Pons (tissue), 1 donor: ENCODE data around the gene GPD2.

Experiments
- DNase-seq: peaks from one replicate; pipeline ENCODE4 v3.0.0-alpha.2; 2016; ENCODE audit warnings: low spot score

GPD2 gene

DNA sequence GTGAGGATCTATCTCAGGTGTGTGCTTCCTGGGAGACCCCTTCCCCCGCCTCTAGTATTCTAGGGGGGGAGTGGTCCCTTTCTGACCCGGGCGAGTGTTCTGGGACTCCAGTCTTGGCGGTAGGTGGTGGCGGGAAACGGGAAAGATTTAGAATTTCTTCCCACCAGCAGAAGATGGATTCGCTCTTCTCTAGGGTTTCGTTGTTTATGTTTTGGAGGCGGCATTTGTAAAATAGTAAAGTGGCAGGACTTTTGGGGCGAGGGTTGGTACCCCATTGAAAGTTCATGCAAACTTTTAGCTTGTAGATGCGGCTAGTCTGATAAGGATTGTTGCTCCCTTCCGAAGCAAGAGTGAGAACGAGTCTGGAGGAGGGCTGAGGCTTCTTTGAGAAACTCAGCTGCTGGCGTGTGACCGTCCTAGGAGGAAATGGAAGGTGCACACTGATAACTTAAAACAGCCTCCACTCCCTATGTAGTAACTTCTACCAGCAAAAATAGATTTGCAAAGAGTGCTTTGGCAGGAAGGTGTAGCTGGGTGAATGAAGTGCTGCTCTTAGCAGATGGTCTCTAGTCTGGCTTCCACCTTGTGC lies 412 bp downstream of the GPD2 start:
- peak; percentile 64 for DNase-seq

DNA sequence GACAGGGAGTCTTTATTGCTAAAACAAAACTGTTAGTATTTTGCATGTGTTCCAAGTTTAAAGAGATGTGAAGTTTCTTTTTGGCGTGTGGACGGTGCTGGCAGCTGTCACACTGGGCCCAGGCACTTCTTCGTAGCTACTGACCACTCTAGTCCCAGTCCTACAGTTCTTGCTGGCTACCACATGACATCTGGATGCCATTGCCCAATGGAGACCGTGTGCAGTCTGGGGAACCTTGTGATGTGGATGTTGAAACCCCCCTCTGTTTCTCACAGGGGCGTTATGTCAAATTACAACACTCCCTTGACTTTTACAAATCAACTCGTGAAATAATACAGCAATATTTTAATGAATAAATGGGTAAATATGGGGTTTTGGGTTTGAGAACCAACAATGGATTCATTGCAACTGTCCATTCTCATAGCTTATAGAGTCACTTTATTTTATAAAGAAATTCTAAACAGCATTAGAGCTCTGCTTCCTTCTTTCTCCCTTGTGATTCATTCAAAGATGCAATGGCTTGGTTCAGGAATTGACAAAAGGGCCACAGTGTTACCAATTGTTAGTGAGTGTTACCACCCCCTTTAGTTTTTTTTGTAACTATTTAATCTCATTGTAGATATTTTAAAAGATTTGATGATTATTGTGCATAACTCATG lies 1.2 kb downstream of the GPD2 start:
- peak; percentile 72 for DNase-seq

DNA sequence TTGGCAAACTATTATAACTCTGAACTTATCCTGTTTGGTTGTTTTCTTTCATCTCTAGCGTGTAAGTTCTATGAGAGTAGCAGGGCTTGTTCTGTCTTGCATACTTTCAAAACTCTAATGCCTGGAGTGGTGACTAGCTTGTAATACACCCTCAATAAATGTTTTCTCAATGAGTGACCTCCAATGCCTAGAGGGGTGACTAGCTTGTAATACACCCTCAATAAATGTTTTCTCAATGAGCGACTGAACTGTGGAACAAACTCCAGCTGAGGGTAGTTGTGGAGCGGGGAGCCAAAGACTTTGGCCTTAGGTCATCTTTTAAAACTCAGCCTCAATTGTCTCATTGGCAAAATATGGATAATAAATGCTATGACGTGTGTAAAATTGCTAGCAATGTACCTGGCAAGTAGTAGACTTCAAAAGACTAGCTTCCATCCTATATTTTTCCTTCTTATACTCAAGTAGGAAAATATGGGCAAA lies 1.8 kb downstream of the GPD2 start:
- DNase-seq: no peak

DNA sequence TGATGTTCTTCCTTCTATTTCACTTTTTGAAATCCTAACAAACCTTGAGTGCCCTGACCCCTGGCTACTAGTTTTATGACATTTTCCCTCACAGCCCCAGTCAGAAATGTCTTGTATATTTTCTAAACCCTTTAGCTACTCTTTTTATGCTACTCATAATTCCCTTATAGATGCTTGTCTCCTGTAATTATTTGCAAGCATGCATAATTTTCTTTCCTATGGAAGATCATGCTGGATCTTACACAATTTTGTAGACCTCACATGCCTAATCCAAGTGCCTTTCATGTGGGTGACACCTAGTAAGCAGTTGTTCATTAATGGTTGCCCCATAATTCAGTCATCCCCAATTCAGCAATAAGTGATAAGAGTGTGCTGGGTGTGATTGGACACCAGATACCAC lies 6.9 kb downstream of the GPD2 start:
- DNase-seq: no peak

DNA sequence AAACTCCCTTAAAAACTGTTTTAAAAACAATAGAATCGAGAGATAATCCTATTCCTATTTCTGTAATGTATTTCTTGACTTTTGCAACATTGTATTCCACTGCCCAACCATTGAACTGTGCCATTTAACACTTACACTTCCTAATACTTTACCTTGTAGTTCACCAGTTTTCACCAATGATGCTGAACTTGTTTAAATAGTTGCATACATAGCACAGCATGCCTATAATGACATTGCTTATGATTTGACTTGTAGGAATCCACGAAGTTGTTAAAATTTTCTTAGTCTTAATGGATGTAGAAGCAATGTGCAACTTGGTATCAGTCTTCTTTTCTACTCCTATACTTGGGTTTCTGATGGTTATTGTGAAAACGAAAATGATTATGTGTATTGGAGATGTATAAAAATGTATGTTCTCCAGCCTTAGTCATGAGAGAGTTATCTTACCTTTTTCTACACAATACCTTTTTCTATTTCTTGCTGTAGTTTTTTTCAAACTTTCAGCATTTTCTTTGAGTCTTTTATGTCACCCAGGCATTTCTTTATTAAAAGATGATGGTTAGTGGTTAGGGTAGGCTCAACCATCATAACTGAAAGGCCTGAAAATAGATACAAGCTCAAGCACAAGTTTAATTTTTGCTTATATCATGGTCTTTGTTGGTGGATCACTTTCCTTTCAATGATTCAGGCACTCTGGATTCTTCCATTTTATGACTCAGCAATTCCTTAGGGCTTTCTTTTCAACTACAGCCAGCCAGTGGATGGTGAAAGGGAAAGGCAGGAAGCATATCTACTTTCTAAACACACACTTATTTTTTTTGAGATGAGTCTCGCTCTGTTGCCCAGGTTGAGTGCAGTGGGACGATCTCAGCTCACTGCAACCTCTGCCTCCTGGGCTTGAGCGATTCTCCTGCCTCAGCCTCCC lies 9.4 kb downstream of the GPD2 start:
- DNase-seq: no peak

DNA sequence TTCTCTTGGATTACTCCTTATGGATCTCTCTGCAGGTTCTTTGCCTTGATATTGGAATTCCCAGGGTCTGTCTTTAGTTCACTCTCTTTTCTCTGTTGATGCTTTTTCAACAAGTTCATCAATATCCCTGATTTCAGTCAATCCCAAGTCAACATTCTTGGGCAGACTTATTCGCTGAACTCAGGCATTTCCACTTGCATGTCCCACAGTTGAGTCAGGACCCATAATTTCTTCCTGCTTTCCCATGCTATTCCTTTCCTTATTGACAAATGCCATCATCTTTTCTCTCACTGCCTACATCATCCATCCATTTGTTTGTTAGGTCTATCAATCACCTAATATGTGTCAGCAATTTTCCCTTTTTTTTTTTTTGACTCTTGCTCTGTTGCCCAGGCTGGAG lies 11.6 kb downstream of the GPD2 start:
- no peak for DNase-seq

DNA sequence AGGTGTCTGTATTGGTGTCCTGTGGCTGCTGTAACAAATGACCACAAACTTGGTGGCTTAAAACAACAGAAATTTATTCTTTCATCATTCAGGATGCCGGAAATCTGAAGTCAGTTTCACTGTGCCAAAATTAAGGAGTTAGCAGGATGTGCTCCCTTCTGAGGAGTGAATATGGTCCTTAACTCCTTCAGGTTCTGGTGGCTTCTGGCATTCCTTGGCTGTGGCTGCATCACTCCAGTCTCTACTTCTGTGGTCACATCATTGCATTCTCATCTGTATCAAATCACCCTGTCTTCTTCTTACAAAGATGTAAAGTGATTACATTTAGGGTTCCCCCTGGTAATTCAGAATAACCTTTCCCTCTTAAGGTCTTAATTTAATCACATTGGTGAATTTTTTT lies 12.6 kb downstream of the GPD2 start:
- no peak for DNase-seq

DNA sequence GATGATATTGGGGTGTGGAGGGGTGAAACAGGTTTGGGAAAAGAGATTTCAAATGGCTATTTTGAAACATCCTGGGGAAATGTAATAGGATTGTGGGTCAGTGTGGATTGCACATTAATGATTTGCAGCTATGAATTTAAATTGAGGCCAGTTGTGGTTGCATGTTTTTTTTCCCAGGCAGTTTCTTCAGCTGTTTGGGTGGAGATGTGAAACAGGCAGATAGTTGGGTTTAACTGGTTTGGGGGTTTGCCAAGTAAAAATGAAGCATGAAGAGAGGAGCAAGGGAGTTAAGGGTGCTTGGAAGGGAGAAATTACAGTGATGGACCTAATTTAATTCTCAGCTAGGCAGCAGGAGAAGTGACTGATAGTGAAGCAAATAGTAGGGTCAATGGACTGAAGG lies 16.8 kb downstream of the GPD2 start:
- no peak for DNase-seq

DNA sequence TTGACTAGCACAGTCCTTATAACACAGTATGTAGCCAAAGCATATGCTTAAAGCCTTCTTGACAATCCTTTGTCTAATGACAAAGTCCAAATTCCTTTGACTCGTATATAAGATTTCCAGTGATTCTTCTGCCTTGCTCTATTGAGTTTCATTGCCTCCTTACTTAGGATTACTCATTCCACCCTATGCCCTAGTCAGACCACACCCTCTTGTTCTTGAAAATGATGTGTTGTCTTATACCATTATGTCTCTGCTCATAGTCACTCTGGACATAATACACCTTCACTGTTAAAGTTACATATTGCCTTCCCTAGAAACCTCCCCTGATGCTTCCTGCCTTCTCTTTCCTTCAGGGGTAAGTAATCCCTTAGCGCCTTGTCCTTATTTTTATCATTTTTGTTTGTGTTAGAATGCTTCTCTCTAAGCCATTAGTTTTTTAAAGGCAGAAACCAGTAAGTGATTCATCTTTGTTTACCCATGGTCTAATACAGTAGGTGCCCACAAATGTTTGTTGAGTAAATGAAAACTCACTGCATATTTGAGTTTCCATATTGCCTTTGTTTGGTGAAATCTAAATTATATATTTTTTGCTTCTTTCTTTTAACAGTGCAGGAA lies 19.3 kb downstream of the GPD2 start:
- no peak for DNase-seq

DNA sequence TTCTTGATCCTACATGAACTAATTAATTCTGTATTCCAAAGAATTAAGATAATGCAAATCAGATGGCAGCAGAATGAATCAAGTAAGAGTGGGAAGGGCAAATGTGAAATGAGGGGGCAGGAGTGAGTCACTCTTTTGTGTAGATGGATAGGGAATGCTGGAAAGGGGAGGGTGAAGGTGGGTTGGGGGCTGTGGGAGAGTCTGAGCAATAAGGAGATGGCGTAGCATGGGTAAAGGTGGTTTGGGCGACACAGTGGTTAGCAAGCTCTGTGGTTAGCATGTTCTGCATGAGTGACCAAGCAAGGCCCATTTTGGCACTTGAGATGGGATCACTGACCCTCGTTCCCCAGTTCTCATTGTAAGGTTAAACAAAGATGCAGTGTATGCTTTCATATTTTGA lies 20.4 kb downstream of the GPD2 start:
- no peak for DNase-seq

DNA sequence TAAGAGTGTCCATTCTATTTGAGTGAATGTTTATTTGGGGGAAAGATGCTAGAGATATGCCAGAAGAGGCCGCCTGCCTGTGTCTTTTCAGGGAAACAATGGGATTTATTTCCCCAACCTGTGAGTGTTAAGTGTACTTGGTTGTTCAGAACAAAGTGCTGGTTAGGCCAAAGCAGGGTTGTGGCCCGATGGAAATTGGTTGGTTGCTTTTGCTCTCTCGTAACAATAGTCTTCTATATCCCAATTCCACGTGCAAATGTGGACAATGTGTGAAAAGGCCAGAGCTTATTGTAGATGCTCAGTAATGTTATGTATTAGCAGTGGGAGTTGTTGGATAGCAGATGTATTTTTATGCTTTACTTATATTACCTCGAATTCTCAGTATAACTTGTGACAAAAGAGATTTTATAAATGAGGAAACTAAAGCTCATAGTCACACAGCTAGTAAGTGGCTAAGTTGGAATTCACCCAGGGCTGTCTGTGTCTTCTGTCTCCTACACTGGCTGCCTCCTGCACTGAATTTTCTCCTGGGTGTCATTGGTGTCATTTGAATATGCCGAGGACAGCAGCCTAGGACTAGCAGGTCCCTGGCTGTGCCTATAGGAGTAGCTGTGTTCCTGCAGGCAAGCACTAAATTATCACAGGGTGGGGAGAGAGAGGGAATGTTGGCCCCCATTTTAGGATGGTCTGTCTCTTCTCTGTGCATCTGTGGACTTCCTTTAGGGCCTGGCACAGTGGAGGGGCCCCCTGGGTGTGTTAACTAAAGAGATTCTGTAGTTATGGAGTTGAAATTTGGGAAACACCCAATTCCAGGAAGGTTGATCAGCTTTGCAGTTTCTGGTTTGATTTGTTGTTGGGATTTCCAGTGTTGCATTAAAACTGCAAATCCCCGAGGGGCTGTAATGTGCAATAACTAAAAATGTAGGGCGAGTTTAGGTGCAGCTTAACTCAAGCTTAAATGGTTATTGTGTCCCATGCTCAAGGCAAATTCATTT lies 21.6 kb downstream of the GPD2 start:
- peak; percentile 64 for DNase-seq

DNA sequence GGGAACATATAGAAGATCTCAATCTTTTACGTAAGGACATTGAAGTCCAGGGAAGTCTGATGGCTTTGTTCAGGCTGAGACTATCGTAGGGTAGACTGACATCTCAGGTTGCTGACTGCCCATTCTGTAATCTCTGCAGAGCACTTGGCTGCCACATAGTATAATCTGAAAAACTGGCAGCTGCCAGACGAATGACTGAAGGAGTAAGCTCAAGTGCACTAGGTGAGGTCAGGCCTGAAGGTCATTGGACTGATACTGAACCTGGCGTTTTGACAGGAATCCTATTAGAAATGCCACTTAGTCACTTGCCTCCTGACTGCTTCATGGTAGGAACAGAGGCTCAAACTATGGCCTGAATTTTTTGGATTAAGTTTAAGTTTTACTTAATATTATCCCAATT lies 23.5 kb downstream of the GPD2 start:
- DNase-seq: no peak

DNA sequence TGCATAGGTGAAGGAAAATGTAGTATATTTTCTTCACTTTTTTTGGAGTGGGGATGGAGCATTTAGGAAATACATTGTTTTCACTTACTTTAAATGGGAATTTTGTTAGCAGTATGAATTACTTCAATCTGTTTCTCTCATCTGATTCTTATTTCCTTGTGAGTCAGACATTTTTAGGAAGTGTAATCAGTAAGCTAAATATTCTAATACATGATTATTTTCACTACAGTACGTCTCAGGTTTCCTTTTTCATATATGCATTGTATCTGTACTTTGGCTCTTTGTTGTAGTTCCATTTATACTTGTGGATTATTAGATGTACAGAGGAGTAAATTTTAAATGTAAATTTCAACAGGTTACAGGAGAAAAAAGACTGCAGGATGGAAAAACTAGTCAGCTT lies 27.9 kb downstream of the GPD2 start:
- DNase-seq: no peak

DNA sequence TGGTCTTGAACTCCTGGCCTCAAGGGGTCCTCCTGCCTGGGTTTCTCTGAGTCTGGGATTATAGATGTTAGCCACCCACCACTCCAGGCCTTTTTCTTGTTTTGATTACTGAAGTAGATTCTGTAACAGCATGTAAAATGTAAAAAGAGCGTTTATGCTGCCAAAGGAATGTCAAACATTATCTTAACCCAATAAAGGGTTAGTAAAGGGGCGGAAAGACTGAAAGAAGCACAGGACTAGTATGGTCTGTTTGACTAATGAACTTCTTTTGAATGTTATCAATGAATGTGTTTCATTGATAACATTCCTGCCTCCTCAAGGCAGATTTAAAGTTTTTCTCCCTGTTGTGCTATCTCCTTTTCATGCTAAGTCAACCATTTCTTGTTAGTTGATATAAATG lies 29.4 kb downstream of the GPD2 start:
- DNase-seq: no peak

DNA sequence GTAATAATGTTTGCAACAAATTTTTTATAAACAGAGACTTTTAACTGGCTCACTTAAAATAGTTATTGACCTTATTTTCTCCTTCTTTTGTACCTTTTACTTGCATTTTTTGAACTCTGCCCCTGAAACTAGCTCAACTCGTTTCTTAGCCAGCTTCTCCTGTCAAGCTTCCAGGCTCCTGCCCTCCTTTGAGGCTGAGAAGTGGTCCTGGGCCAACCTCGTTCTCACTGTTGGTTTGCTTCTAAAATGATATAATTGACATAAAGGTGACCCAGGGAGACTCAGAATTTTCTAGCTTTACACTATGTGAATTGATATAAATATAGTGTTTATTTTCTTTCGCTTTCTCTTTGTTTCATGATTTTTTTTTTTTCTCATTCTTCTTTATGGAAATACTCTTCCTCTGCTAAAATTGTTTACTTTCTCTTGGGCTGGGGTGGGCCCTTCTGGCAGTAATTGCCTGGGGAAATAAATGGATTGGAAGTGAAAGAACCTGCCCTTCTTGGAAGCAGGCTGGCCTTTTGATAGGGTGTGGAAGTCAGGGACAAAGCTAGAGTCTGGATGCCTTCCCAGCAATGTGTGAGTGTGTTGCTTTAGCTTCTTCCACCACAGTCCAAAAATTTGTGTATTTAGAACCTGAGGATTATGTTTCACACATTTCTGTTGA lies 30.7 kb downstream of the GPD2 start:
- DNase-seq: peak; percentile 69

DNA sequence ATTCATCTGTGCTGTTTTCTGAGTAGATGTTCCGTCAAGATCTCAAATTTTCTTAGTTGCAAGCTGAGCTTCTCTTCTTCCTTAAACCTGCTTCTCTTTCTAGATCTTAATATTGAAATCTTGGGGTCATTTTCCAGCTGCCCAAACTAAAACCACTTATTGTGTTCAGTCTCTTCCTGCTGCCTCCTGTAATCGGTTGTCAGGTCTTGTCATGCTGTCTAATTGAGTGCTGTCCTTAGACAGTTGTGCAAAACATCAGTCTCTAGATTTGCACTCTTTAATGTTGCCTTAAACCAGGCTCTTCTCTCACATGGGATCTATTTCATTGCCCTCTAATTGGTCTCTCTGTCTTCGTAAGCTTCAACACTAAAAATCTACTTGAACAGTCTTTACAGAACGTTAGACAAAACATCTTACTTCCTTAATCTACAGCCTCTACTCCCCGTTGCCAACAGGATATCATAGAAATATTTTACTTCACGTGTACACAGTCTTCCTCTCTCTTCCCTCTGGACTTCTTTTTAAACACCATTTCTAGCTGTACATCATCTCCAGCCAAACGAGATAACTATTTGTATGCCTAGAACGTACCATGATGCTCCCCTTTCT lies 34.9 kb downstream of the GPD2 start:
- DNase-seq: no peak

DNA sequence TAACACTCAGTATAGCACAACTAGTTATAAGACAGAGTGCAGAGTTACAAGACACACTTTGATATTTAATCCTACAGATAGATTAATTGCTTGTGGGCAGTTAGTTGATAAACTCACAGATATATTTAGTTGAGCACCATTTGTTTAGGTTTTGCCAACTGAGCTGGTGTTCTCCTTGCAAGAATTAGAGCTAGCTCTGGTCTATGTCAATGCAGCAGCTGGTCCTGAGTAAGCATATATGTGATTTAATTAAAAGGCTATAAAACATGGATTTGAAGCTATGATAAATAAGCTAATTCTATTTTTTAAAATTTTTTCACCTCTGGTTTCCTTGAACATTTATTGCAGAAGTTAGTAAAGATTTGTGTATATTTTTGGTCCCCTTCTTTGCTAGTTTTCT lies 35.6 kb downstream of the GPD2 start:
- DNase-seq: no peak

DNA sequence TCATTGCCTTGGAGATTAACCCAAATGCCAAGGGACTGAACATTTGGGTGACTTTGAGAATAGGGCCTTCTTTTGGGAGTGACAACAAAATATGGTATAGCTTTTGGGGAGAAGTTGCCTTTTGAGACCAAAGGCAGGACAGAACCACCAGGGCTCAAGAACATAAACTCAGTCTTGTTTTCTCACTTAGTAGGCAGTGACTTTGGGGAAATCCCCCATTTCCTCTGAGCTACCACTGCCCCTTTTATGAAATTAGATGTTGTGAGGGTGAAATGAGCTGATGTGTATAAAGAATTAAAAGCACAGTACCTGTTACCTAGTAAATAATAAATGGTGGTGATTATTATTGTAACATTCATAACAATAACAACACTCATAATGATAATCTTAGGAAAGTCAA lies 36.5 kb downstream of the GPD2 start:
- no peak for DNase-seq

DNA sequence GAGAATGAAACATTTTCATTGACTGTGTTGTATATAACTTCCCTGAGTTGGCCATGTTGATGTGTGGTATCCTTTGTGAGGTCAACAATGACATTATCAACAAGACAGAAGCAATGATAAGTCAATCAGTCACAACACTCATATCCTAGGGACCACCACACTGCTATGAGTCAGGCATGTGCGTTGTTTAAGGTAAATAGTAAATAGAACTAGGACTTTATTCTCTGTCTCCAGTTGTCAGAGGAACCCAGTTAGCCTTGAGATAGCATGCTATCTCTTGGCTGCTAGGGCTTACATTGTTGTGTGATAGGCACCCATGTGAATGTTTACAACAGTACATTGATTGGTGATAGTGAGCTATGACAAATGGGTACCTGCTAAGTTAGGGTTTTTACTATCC lies 37.3 kb downstream of the GPD2 start:
- DNase-seq: no peak

DNA sequence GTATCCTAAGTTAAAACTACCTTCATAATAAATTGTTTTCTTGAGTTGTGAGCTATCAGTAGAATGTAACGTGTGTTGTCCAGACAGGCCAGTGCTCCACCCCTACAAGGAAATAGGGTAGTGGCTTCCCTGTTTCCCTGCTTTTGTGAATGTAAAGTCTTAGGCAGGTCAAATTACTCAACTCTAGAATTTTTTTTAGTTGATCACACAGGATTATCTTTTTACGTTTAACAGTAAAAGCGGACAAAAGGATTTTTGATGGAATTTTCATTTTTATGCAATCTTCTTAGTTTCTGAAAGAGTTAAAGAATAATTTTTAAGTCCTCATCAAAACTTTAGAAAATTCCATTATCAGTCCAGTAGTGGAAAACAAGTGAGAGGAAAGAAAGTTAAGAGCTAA lies 38.2 kb downstream of the GPD2 start:
- no peak for DNase-seq
